AG04450 (cell line): ENCODE measurements around the gene RRP36. TPM values are rescaled to one million over a fixed set of nuclear protein-coding genes. Genes with fewer than 3 reads are reported as not detected.

Experiments used
- CTCF ChIA-PET: fragments of 300-600, 350-600 bp; formaldehyde crosslinking; extraction: SDS; loops from one replicate; lab custom pipeline; 2022; ENCODE audit warnings: antibody characterized with exemption, inconsistent platforms; lab: Charles Lee
- POLR2A ChIA-PET: fragments of 350-600 bp; formaldehyde crosslinking; extraction: SDS; loops from one replicate; lab custom pipeline; 2021; ENCODE audit warnings: antibody characterized with exemption, inconsistent platforms; lab: Yijun Ruan, JAX
- DNase-seq: peaks from one replicate; pipeline ENCODE4 v3.0.0-alpha.2; 2011; ENCODE audit warnings: low read depth, low spot score
- H3K27ac ChIP-seq: one replicate; pipeline ENCODE4 v1.5.1; 2012; ENCODE audit warnings: low read depth, low read length, control low read depth
- H3K27me3 ChIP-seq: one replicate; pipeline ENCODE4 v1.6.0; 2012; ENCODE audit warnings: low read length; ENCODE audit not compliant: control insufficient read depth, insufficient read depth
- H3K4me3 ChIP-seq: 2 replicates; pipeline ENCODE4 v1.5.1; 2011; ENCODE audit warnings: mild to moderate bottlenecking, low read depth, low read length, control low read depth
- H3K9me3 ChIP-seq: 2 replicates; pipeline ENCODE4 v1.5.1; 2012; ENCODE audit warnings: low read length; ENCODE audit not compliant: control insufficient read depth, insufficient read depth
- CTCF ChIP-seq: IDR thresholded peaks from 2 replicates; pipeline ENCODE4 v1.5.1; 2011; ENCODE audit warnings: low read depth, low read length, control low read depth, inconsistent platforms
- polyA plus RNA-seq: library from polyadenylated mRNA; depleted of rRNA; stranded (reverse); fragments of >200 nt; gene quantifications from 2 replicates; pipeline ENCODE4 v1.2.3, GENCODE V29; 2011

Gene RRP36
- polyA plus RNA-seq, 1 experiment, result 54.0 TPM

GRCh38 chr6:43052842-43053544 lies 31.6 kb downstream of the RRP36 start:
- DNase-seq, result no peak
- TF ChIP-seq CTCF, result no peak
- CTCF ChIA-PET, result interaction anchor here (0.6 kb wide), 1 partner anchor 95 kb away, joined by 5 read pairs; no protein-coding TSS in a partner anchor

DNA sequence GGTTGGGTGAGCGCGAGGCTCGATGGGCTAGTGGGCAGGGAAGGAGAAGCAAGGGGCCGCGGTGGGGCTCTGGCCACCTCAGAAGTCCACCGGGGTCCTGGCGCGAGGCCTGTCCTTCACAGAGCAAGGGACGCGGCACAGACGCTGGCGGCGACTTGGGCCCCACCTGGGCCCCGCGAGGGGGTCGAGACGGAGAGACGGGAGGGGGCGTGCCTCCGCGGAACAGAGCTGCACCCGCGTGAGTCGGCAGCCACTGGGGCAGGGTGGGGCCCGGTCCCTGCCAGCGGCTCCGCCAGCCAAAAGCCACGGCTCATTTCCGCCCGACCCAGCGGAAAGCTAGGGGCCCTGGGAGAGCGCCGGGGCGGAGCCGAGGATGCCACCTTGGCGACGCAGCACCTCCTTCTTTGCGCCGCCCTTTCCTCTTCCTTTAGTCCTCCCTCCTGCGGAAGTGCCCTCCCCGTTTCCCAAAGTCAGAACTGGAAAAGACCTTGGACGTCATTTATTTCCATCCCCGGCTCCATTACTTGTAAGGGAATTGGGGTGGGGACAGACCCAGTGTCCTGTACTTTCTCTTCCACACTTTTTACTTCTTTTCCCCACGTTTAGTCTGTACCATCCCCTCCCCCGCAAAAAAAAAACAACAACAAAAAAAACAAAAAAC lies 32.3 kb downstream of the RRP36 start, which contains the start of gene CUL7:
TSS of gene CUL7 (minus strand) at position 307 of the 661 bp plus-strand sequence. CDS start 1,063 bp downstream, outside the sequence.
- peak within 1 kb of the TSS; percentile 89 for H3K4me3 ChIP-seq
- ChIA-PET POLR2A (interaction anchor here (0.6 to 2.6 kb wide), 19 partner anchors 10 to 629 kb away, joined by 3 to 25 read pairs (median 4); partner anchors contain the start of genes CNPY3, CUL9, KLHDC3 and MEA1), CTCF (interaction anchor here (0.6 to 2.3 kb wide), 3 partner anchors 90 to 96 kb away, joined by 5 to 6 read pairs (median 6); no protein-coding TSS in a partner anchor)
- no peaks in the 10 kb centered on the region for H3K27me3 ChIP-seq
- H3K27ac ChIP-seq, result peak within 1 kb of the TSS; percentile 93
- H3K9me3 ChIP-seq, result peaks cover 4% of the 10 kb centered on the region; the same call in 1 of the 2 replicates
- peak; percentile 85 for DNase-seq
- TF ChIP-seq CTCF, result no peak

More at GRCh38 chr6:43052842-43053544, 31.6 kb downstream of the RRP36 start:
- H3K9me3 ChIP-seq, result peaks cover 4% of the 10 kb centered on the region; the same call in 1 of the 2 replicates
- H3K27ac ChIP-seq, result peak overlapping the region; percentile 93
- H3K27me3 ChIP-seq, result no peaks in the 10 kb centered on the region
- H3K4me3 ChIP-seq, result peak overlapping the region; percentile 89
- POLR2A ChIA-PET, result interaction anchor here (1.0 to 2.6 kb wide), 6 partner anchors 10 to 129 kb away, joined by 3 to 25 read pairs (median 4); partner anchors contain the start of genes CUL9, KLHDC3 and MEA1

GRCh38 chr6:43054206-43054943 lies 33.0 kb downstream of the RRP36 start:
- DNase-seq, result no peak
- no peaks in the 10 kb centered on the region for H3K27me3 ChIP-seq
- ChIA-PET CTCF (interaction anchor here (0.6 to 2.3 kb wide), 2 partner anchors 89 to 91 kb away, joined by 6 read pairs; no protein-coding TSS in a partner anchor), POLR2A (interaction anchor here (0.6 to 2.6 kb wide), 19 partner anchors 9 to 630 kb away, joined by 3 to 25 read pairs (median 4); partner anchors contain the start of genes CNPY3, CUL9, KLHDC3 and MEA1)
- peaks cover 4% of the 10 kb centered on the region; the same call in 1 of the 2 replicates for H3K9me3 ChIP-seq
- no peak for TF ChIP-seq CTCF
- H3K27ac ChIP-seq, result peak overlapping the region; percentile 42
- peak overlapping the region; percentile 89 for H3K4me3 ChIP-seq

DNA sequence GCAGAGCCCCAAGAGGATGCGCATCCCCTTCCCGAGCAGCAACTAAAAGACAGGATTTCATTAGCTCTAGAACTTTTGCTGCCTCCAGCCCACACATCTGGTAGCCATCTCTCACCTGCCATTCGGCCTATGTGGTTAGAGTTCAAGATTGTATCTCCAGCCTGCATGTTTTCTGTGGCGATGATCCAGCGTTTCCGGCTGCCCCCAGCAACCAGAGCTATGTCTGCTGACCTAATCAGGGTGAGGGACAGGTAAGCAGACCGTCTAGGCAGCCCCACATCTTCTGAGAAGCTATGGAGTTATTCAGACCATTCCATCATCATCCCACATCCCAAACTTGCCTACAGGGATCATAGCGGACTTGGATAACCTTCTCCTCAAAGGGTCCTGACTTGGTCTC lies 34.5 kb downstream of the RRP36 start:
- no peak for TF ChIP-seq CTCF
- CTCF ChIA-PET, result no interaction called here
- POLR2A ChIA-PET, result interaction anchor here (0.6 to 1.4 kb wide), 2 partner anchors 88 to 313 kb away, joined by 3 read pairs; partner anchors contain the start of gene ZNF318
- H3K27me3 ChIP-seq, result no peaks in the 10 kb centered on the region
- peaks cover 4% of the 10 kb centered on the region; the same call in 1 of the 2 replicates for H3K9me3 ChIP-seq
- no peak for DNase-seq
- H3K4me3 ChIP-seq, result no peak overlapping the region
- H3K27ac ChIP-seq, result no peak overlapping the region
